Lower leg skin (tissue), 4 donors: Measurements from ENCODE around the gene SORCS2. TPM values are rescaled to one million over a fixed set of nuclear protein-coding genes. Genes with fewer than 3 reads are reported as not detected.

ENCODE experiments used
- DNase-seq, 2 donors: peaks; one replicate each; pipeline ENCODE4 v3.0.0-alpha.2; 2019; ENCODE audit warnings: low spot score in 2 of 2
- H3K4me3 ChIP-seq: fragments of 200-600 bp; sonication (generic); 2 replicates; pipeline ENCODE4 v1.5.1; 2017; ENCODE audit warnings: mild to moderate bottlenecking, low read depth; ENCODE audit not compliant: poor library complexity, severe bottlenecking
- POLR2A ChIP-seq, 2 donors: fragments of 450-650 bp; IDR thresholded peaks; one replicate each; pipeline ENCODE4 v1.6.1; 2016 to 2017; ENCODE audit warnings: antibody characterized with exemption in 2 of 2, mild to moderate bottlenecking in 1 of 2, moderate library complexity in 1 of 2
- WGBS, 2 donors: methylation state at CpG; one replicate each; pipeline ENCODE4 v1.1.5; 2018; 5-methylcytosine and 5-hydroxymethylcytosine counted together
- intact Hi-C: fragments of 100-400 bp; cut with DNase I; formaldehyde crosslinking; loops from one replicate; pipeline ENCODE4 v1.15.0; 2023; ENCODE audit warnings: low total_unique reads
- total RNA-seq, 4 donors: library from RNA; depleted of rRNA; stranded (reverse); fragments of >200 nt; gene quantifications; one replicate each; pipeline ENCODE4 v1.1.0, GENCODE V29; 2016
- TF ChIP-seq, protein P1 (sequence below), 3 donors: fragments of 450-650 bp; IDR thresholded peaks; one replicate each; pipeline ENCODE4 v1.5.1; 2016; ENCODE audit warnings: antibody characterized with exemption in 3 of 3, mild to moderate bottlenecking in 3 of 3, moderate library complexity in 2 of 3

Gene SORCS2
- total RNA-seq, 4 donors from 2014 or later: 1.1 to 6.4 (median 1.5) TPM

DNA sequence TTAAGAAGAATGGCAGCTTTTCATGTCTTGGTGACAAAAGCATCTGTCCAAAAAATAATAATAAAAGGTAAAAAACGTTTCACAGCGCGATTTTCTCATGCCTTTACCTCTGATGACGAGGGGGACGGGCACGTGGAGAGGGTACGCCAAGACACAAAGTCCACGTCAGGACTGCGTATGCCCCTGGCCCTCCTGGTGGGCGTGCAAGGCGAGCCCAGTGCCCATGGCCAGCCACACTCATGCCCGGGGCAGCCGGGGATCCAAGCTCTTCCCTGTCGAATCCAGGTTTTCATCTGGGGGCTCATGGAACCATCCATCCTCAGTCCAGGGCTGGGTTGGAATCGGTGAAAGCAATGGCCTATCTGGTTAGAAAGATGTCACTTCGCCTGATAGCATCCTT, 570.8 kb downstream of the SORCS2 start:
- intact Hi-C loops: no loop called here
- WGBS, 2 donors: 86 to 94% methylated on average over 16 of the region's 16 CpGs
- TF ChIP-seq POLR2A (IDR thresholded peaks at IDR 0.05): no peak
- TF ChIP-seq, protein P1, sequence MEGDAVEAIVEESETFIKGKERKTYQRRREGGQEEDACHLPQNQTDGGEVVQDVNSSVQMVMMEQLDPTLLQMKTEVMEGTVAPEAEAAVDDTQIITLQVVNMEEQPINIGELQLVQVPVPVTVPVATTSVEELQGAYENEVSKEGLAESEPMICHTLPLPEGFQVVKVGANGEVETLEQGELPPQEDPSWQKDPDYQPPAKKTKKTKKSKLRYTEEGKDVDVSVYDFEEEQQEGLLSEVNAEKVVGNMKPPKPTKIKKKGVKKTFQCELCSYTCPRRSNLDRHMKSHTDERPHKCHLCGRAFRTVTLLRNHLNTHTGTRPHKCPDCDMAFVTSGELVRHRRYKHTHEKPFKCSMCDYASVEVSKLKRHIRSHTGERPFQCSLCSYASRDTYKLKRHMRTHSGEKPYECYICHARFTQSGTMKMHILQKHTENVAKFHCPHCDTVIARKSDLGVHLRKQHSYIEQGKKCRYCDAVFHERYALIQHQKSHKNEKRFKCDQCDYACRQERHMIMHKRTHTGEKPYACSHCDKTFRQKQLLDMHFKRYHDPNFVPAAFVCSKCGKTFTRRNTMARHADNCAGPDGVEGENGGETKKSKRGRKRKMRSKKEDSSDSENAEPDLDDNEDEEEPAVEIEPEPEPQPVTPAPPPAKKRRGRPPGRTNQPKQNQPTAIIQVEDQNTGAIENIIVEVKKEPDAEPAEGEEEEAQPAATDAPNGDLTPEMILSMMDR (IDR thresholded peaks at IDR 0.05): no peak

DNA sequence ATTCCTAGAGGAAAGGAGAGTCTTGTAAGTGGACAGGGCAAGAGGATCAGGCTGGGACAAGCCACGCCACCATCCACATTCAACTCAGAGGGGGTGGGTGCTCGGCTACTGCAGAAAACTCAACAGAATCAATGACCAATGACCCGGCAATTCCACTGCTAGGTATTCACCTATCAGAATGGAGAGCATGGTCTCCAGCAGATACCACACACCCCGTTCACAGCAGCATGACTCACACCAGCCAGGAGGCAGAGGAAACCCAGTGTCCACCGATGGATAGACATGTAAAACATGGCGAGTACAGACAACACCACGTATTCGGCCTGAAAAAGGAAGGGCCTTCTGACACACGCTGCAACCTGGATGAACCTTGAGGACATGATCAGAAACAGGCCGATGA, 571.5 kb downstream of the SORCS2 start:
- DNase-seq: no peak
- no peak overlapping the region for H3K4me3 ChIP-seq
- WGBS, 2 donors: 79 to 83% methylated on average over 10 of the region's 10 CpGs
- TF ChIP-seq, protein P1 (IDR thresholded peaks at IDR 0.05): no peak
- no peak for TF ChIP-seq POLR2A (IDR thresholded peaks at IDR 0.05)
- intact Hi-C loops: no loop called here

More for the DNA sequence above, 570.8 kb downstream of the SORCS2 start:
- H3K4me3 ChIP-seq: no peak overlapping the region
- DNase-seq: no peak

DNA sequence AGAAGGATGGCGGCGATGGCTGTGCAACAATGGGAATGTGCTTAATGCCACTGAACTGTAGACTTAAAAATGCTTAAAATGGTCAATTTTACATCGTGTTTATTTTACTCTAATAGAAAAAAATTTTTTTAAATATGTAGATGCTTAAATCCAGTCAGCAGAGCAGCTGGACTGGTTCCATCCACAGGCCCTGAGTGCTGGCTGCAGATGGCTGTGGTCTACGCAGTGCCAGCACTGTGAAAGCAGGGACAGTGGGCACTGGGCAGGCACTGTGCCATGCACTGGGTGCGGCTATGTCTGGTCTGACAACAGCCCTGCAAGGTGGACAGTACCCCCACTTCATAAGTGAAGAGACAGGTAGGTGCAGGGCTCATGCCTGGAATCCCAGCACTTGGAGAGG, 572.1 kb downstream of the SORCS2 start:
- TF ChIP-seq, protein P1 (IDR thresholded peaks at IDR 0.05): no peak
- no peak for TF ChIP-seq POLR2A (IDR thresholded peaks at IDR 0.05)
- H3K4me3 ChIP-seq: no peak overlapping the region
- intact Hi-C loops: no loop called here
- WGBS, 2 donors: 94 to 95% methylated on average over 5 of the region's 5 CpGs
- DNase-seq: no peak

DNA sequence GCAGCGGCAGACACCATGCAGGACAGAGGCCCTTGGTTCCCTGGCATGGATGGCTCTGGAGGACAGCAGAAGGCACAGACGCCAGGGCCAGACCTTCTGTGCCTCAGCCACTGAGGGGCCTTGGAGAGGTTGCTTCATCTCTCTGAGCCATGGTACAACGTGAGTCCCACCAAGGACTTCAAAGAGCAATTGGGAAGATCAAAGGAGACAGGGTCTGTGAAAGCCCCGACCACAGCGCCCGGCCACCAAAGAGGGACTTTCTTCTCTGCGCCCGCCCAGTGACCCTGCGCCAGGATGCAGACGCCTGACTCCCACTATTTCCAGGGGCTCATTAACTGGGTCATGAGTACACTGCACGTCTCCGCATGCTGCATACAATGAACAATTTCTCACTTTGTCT, 573.3 kb downstream of the SORCS2 start:
- 84 to 89% methylated on average over 12 of the region's 12 CpGs for WGBS, 2 donors
- DNase-seq: no peak
- no peak for TF ChIP-seq POLR2A (IDR thresholded peaks at IDR 0.05)
- H3K4me3 ChIP-seq: no peak overlapping the region
- intact Hi-C loops: no loop called here

DNA sequence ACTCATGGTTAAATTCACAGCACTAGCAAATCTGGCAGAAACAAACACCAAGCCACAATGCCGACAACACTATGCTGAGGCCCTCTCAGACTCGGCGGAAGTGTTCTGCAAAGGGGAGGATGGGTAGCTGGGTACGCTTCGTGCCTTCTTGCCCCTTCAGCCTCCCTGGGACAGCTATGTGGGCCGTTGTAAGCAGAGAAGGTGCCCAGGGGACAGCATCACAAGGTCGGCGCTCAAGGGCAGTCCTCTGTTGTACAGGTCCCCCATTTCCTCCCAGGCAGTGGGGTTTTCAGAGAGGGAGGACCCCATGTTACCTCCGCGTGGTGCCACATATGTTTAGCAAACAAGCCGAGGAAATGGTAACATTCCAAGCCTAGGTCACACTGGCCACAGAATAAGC, 573.7 kb downstream of the SORCS2 start:
- 88 to 90% methylated on average over 11 of the region's 11 CpGs for WGBS, 2 donors
- no peak for DNase-seq
- intact Hi-C loops: no loop called here

DNA sequence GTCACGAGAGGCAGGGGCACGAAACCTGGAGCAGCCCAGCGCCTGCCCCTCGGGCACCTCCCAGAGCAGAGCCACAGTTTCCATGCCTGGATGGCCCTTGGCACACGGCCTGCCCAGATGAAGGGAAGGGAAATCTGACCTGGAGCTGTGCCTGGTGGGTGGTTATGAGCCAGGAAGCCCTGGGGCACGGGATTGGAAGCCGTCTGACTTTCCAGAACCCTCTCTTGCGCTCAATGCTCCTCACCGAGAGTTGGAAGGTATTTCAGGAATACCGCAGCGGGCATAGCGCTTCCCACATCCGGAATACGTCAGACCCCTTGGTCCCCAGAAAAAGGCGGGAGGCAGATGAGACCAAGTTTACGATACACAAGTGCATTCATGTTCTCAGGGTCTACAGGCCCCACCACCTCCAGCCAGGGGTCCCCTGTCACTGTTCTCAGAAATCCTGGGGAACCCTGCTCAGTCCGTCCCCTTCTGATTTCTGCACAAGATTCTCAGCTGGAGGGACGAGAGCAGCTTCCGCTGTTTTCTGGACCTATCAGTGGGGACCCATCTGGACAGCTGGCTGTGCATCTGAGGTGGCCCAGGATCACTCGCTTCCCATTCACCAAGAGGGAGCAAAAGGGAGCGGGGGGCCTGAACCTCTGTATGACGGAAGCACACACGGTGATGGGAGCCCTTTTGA, 574.5 kb downstream of the SORCS2 start:
- whole genome bisulfite sequencing, 2 donors: 87% methylated on average over 23 of the region's 23 CpGs
- TF ChIP-seq, protein P1 (IDR thresholded peaks at IDR 0.05): no peak
- no peak for TF ChIP-seq POLR2A (IDR thresholded peaks at IDR 0.05)
- H3K4me3 ChIP-seq: no peak overlapping the region
- intact Hi-C loops: no loop called here
- DNase-seq: no peak

More for the DNA sequence above, 573.7 kb downstream of the SORCS2 start:
- TF ChIP-seq, protein P1 (IDR thresholded peaks at IDR 0.05): no peak
- no peak for TF ChIP-seq POLR2A (IDR thresholded peaks at IDR 0.05)
- H3K4me3 ChIP-seq: no peak overlapping the region
